ENCODE measurements around the gene PRICKLE4.

The PRICKLE4 gene

DNA sequence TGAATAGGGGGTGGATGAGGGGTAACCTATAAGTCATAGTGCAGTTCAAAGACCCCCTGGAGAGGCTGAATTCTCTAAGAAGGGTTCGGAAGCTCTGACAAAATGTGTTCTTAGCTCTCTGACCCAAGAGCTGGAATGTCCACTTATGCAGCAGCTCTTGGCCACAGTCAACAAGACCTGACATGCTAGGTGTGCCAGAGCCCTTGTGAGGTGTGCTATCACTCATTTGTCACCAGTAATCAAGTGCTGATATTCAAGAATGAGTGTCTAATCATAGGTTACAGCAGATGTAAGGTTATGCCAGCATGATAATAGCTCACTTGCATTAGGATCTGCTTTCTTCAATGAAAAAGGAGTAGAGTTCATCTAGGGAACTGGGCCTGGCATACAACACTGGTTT is 35.0 kb downstream of the PRICKLE4 start:
- Histone ChIP-seq H3K27ac (no peak overlapping the region), H3K4me3 (ENCODE audit: low read depth, low read length) (no peak overlapping the region), H3K36me3 (replicated peaks) (no peaks in the 10 kb centered on the region), H3K27me3 (replicated peaks) (no peaks in the 10 kb centered on the region)
- TF ChIP-seq, protein P1, sequence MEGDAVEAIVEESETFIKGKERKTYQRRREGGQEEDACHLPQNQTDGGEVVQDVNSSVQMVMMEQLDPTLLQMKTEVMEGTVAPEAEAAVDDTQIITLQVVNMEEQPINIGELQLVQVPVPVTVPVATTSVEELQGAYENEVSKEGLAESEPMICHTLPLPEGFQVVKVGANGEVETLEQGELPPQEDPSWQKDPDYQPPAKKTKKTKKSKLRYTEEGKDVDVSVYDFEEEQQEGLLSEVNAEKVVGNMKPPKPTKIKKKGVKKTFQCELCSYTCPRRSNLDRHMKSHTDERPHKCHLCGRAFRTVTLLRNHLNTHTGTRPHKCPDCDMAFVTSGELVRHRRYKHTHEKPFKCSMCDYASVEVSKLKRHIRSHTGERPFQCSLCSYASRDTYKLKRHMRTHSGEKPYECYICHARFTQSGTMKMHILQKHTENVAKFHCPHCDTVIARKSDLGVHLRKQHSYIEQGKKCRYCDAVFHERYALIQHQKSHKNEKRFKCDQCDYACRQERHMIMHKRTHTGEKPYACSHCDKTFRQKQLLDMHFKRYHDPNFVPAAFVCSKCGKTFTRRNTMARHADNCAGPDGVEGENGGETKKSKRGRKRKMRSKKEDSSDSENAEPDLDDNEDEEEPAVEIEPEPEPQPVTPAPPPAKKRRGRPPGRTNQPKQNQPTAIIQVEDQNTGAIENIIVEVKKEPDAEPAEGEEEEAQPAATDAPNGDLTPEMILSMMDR (IDR thresholded peaks at IDR 0.05; ENCODE audit: low read depth, low read length, missing control alignments) = no peak
- in situ Hi-C loops (cut with HindIII; ENCODE audit: low pct_ligation_motif_present, low sequenced_read_pairs) = no loop called here
- DNase-seq = no peak

DNA sequence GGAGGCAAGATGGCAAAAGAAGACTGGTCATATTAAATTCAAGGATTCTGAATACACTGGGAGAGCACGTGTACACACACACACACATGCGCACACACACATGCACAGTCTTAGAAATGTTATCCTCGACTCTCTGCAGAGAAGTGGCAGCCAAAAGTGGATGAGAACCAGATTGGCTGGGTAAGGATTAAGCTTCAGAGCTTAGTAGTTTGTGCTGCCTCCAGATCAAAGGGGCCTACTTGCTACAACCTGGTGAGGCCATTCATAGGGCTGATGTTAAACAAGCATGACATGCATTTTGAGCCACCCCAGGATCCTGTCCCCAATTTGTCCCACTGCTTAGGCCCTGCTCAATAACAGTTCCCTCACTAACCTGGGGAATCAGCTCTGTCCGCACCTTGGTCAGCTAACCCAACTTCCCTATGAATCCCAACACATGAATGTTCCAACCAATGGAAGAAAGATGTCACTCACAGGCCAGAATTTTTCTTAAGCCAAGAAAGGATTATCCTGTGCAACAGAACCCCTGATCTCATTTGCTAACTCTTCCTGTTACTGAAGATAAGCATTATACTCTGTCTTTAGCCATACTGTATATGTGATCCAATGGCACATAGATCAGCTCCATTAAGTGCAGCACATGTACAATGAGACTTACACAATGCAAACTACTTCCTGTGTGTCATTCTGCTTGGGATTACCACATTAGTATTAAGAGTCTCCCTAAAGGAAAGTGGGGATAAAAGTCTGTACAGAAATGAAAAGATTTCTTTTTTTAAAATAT is 37.9 kb downstream of the PRICKLE4 start:
- TF ChIP-seq, protein P1 (IDR thresholded peaks at IDR 0.05; ENCODE audit: low read depth, low read length, missing control alignments) = no peak
- Histone ChIP-seq H3K36me3 (replicated peaks) (no peaks in the 10 kb centered on the region), H3K27ac (no peak overlapping the region), H3K4me3 (ENCODE audit: low read depth, low read length) (no peak overlapping the region), H3K27me3 (replicated peaks) (no peaks in the 10 kb centered on the region)
- in situ Hi-C loops (cut with HindIII; ENCODE audit: low pct_ligation_motif_present, low sequenced_read_pairs) = no loop called here
- DNase-seq = no peak

DNA sequence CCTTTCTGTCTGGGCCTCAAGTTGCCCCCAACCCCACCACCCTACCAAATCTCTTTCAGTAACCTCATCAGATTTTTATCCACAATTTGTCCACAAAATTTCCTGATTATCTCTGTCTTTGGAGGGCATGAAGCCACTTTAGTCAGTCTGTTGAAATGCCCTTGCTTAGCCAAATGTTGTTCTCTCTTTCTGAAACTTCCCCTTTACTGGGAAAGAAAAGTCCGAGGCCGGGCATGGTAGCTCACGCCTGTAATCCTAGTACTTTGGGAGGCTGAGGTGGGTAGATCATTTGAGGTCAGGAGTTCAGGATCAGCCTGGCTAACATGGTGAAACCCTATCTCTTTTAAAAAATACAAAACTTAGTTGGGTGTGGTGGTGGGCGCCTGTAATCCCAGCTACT is 40.7 kb downstream of the PRICKLE4 start:
- Histone ChIP-seq H3K4me3 (ENCODE audit: low read depth, low read length) (no peak overlapping the region), H3K36me3 (replicated peaks) (no peaks in the 10 kb centered on the region), H3K27me3 (replicated peaks) (no peaks in the 10 kb centered on the region), H3K27ac (no peak overlapping the region)
- in situ Hi-C loops (cut with HindIII; ENCODE audit: low pct_ligation_motif_present, low sequenced_read_pairs) = no loop called here
- no peak for DNase-seq
- TF ChIP-seq, protein P1 (IDR thresholded peaks at IDR 0.05; ENCODE audit: low read depth, low read length, missing control alignments) = no peak

DNA sequence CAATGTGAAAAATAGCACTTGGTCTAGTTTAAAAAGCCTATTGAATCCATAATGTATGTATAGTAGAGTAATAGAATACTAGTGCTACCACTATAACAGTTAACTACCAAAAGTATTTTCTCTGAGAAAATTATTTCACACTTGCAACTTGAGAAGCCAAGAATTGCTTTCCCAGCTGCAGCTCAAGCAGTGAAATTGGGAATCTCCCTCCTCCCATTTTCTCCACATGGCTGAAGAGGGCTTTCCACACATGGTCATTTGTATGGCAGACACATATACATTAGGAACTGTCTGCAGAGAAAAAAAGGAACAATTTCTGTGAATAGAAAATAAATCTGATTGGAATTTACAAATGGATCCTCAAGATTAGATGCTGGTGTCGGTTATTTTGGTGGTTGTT is 41.4 kb downstream of the PRICKLE4 start:
- H3K36me3 ChIP-seq (replicated peaks) = no peaks in the 10 kb centered on the region
- TF ChIP-seq, protein P1 (IDR thresholded peaks at IDR 0.05; ENCODE audit: low read depth, low read length, missing control alignments) = no peak
- in situ Hi-C loops (cut with HindIII; ENCODE audit: low pct_ligation_motif_present, low sequenced_read_pairs) = no loop called here
- H3K4me3 ChIP-seq (ENCODE audit: low read depth, low read length) = no peak overlapping the region
- no peak for DNase-seq
- H3K27me3 ChIP-seq (replicated peaks) = no peaks in the 10 kb centered on the region
- H3K27ac ChIP-seq = no peak overlapping the region

DNA sequence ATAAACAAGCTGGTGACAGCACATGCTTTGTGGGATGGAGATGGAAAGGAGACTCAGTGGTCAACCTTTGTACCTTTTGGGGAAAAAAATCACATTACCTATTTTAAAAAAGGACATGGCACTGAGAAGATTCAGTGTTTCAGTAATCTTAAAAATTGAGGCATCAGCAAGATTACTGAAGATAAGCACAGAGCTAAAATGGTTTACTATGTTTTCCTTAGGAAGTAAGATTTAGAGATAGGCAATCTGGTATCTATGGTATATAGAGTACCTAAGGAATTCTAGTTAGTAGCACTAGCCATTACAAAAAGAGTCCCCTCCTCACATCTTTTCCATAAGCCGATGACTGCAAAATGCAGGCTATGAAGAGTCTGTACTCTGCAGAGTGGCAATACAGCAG is 42.6 kb downstream of the PRICKLE4 start:
- in situ Hi-C loops (cut with HindIII; ENCODE audit: low pct_ligation_motif_present, low sequenced_read_pairs) = no loop called here
- Histone ChIP-seq H3K36me3 (replicated peaks) (no peaks in the 10 kb centered on the region), H3K27ac (no peak overlapping the region), H3K4me3 (ENCODE audit: low read depth, low read length) (no peak overlapping the region), H3K27me3 (replicated peaks) (no peaks in the 10 kb centered on the region)
- DNase-seq = no peak
- TF ChIP-seq, protein P1 (IDR thresholded peaks at IDR 0.05; ENCODE audit: low read depth, low read length, missing control alignments) = no peak
